Ovary (tissue), 9 donors: Measurements from ENCODE around the gene USP36. TPM values are rescaled to one million over a fixed set of nuclear protein-coding genes. Genes with fewer than 3 reads are reported as not detected.
"Not testable (repeated sequence)": the region's sequence is repeated elsewhere in the genome, so short reads cannot be mapped to it uniquely, and the experiment has no call there.

Source experiments
- DNase-seq, 5 donors: peaks; one replicate each; pipeline ENCODE4 v3.0.0-alpha.2; 2019 to 2020
- H3K27ac ChIP-seq, 2 donors: fragments of 200-600 bp; one replicate each; pipeline versions ENCODE4 v1.5.1 to v1.8.0; 2019 to 2022
- H3K27me3 ChIP-seq: fragments of 200-600 bp; one replicate; pipeline ENCODE4 v1.8.0; 2022
- H3K36me3 ChIP-seq: fragments of 200-600 bp; sonication (generic); one replicate; pipeline ENCODE4 v1.5.1; 2019
- H3K4me1 ChIP-seq: one replicate; pipeline ENCODE4 v1.8.1; 2013; ENCODE audit warnings: mild to moderate bottlenecking, moderate library complexity; ENCODE audit not compliant: insufficient read depth
- H3K4me3 ChIP-seq: fragments of 200-600 bp; sonication (generic); one replicate; pipeline ENCODE4 v1.5.1; 2017
- H3K9me3 ChIP-seq, 2 donors: fragments of 200-600 bp in 1 of 2; sonication (generic) in 1 of 2; one replicate each; pipeline versions ENCODE4 v1.5.1 to v1.8.1; 2013 to 2019; ENCODE audit warnings: mild to moderate bottlenecking in 1 of 2, moderate library complexity in 1 of 2
- EP300 ChIP-seq: sonication (generic); formaldehyde crosslinking; IDR thresholded peaks from one replicate; pipeline ENCODE4 v1.6.1; 2017; ENCODE audit warnings: antibody characterized with exemption
- POLR2A ChIP-seq: fragments of 450-650 bp; IDR thresholded peaks from one replicate; pipeline ENCODE4 v1.6.1; 2017; ENCODE audit warnings: antibody characterized with exemption, mild to moderate bottlenecking, moderate library complexity
- WGBS, 3 donors: extraction: QIAGEN DNeasy Blood & Tissue Kit in 1 of 3; methylation state at CpG; one replicate each; pipeline versions ENCODE4 v1.1.5 to v1.1.7; 2013 to 2017; 5-methylcytosine and 5-hydroxymethylcytosine counted together
- intact Hi-C, 4 donors: fragments of 100-400 bp; cut with DNase I; formaldehyde crosslinking; loops; one replicate each; pipeline versions ENCODE4 v1.11.0 to v1.15.1; 2022 to 2023
- polyA plus RNA-seq, 2 donors: library from polyadenylated mRNA; stranded (reverse); fragments of 200-250 nt in 1 of 2; fragments of 350-450 nt in 1 of 2; fragmentation: Illumina TruSeq in 1 of 2; extraction: RNeasy Lipid Tissue Mini Kit (QIAGEN cat#74804) in 1 of 2; gene quantifications; one replicate each; pipeline ENCODE4 v1.2.3, GENCODE V29; 2013 to 2014
- total RNA-seq, 7 donors: library from RNA; depleted of rRNA in 2 of 7; stranded (reverse); fragments of >200 nt in 2 of 7; fragmentation: NEBNext Ultra II Directional in 3 of 7; extraction: Animal tissue kit (Norgen Biotek cat#: 25700) in 3 of 7; gene quantifications; one replicate each; pipeline versions ENCODE4 v1.1.0 to v1.2.4, GENCODE V29; 2016 to 2023
- TF ChIP-seq, protein P1 (sequence below), 3 donors: fragments of 450-650 bp in 2 of 3; fragments of 200-600 bp in 1 of 3; IDR thresholded peaks; one replicate each; pipeline versions ENCODE4 v1.5.1 to v1.8.0; 2016 to 2022; ENCODE audit warnings: antibody characterized with exemption in 3 of 3, mild to moderate bottlenecking in 1 of 3
- donor health status: DM: no; HTN: no; CAD: no; lungs with moderate emphysema.
- donor health status: DM: no; HTN: no; CAD: no.
- donor health status: Bipolar disorder and iron deficiency.
- donor health status: DM: yes; HTN: yes; CAD: no.
- donor health status: DM: no; HTN: no; CAD: no.
- donor health status: DM: yes; HTN: yes; CAD: no.

USP36 gene
- total and polyA plus RNA-seq, 9 donors = 38.7 to 127 (median 67.4) TPM

DNA sequence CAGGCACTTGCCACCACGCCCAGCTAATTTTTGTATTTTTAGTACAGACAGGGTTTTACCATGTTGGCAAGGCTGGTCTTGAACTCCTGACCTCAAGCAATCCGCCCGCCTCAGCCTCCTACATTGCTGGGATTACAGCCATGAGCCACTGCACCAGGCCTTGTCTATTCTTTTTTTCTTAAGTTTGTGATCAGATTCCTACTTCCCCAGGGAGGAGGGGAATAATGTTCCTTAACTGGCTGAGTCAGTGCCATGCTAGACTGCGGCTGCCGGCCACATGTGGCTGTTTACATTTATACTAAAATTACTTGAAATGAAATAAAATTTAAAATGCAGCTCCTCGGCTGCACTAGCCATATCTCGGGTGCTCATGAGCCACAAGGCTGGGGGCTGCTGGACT lies 27.8 kb upstream of the USP36 start:
- 43 to 67% (median 55%) methylated on average over 7 of the region's 7 CpGs for WGBS, 3 donors
- H3K27ac ChIP-seq = no peak overlapping the region
- intact Hi-C loops = loop anchor here (2.0 to 10.0 kb wide), 3 partner anchors 66 to 104 kb away; no protein-coding TSS in a partner anchor
- DNase-seq = no peak
- H3K27me3 ChIP-seq = no peaks in the 10 kb centered on the region
- no peak overlapping the region for H3K4me3 ChIP-seq
- no peaks in the 10 kb centered on the region for H3K36me3 ChIP-seq
- TF ChIP-seq POLR2A (no peak), EP300 (no peak)
- TF ChIP-seq, protein P1, sequence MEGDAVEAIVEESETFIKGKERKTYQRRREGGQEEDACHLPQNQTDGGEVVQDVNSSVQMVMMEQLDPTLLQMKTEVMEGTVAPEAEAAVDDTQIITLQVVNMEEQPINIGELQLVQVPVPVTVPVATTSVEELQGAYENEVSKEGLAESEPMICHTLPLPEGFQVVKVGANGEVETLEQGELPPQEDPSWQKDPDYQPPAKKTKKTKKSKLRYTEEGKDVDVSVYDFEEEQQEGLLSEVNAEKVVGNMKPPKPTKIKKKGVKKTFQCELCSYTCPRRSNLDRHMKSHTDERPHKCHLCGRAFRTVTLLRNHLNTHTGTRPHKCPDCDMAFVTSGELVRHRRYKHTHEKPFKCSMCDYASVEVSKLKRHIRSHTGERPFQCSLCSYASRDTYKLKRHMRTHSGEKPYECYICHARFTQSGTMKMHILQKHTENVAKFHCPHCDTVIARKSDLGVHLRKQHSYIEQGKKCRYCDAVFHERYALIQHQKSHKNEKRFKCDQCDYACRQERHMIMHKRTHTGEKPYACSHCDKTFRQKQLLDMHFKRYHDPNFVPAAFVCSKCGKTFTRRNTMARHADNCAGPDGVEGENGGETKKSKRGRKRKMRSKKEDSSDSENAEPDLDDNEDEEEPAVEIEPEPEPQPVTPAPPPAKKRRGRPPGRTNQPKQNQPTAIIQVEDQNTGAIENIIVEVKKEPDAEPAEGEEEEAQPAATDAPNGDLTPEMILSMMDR (IDR thresholded peaks at IDR 0.05) = no peak
- peaks cover 6% of the 10 kb centered on the region for H3K4me1 ChIP-seq
- H3K9me3 ChIP-seq = no peaks in the 10 kb centered on the region

DNA sequence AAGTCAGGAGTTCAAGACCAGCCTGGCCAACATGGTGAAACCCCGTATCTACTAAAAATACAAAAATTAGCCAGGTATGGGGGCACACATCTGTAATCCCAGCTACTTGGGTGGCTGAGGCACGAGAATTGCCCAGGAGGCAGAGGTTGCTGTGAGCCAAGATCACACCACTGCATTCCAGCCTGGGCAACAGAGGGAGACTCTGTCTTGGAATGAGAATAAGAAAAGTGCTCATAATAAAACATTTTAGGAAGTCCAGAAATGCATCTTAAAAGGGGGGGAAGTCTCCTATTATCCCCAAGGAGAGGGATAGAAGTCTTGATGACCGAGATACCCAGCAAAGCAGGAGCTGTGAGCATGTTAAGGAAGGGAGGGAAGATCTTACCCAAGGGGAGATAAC lies 26.4 kb upstream of the USP36 start:
- not testable (repeated sequence) for H3K27me3 ChIP-seq, H3K36me3 ChIP-seq, H3K27ac ChIP-seq, DNase-seq, H3K4me1 ChIP-seq, H3K9me3 ChIP-seq, H3K4me3 ChIP-seq
- WGBS, 3 donors = 67 to 77% (median 74%) methylated on average over 3 of the region's 3 CpGs
- intact Hi-C loops = loop anchor here in 3 of 4 donors (5.0 to 10.0 kb wide), 2 partner anchors 68 to 105 kb away; no protein-coding TSS in a partner anchor

DNA sequence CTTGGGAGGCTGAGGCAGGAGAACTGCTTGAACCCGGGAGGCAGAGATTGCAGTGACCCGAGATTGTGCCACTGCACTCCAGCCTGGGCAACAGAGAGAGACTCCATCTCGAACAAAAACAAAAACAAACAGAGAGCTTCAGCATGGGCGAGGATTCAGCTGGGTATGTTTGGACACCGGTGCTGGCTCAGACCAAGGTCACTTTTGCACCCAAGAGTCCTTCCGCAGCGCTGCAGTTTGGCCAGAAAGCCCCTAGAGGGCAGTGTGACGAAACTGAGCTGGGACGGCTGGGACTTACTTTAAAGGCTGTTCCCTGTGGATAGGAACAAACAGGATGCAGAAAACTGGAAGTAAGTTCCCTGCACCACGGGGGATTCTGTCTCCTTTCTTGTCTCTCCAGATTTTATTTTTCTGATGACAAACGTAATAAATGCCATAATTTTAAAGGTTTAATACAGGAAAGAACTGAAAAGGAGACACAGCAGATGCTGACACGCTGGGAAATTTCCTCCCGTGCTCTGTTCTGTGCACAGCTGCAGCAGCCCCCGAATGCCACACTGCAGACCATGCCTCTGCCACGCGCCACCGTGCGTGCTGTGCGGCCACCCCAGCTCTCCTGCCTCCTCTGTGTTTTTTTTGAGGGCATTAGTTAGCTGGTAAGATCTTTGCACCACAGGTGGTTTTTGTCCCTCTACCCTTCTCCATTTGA lies 25.2 kb upstream of the USP36 start:
- intact Hi-C loops = loop anchor here in 3 of 4 donors (2.0 to 10.0 kb wide), 3 partner anchors 69 to 106 kb away; no protein-coding TSS in a partner anchor
- Histone ChIP-seq H3K4me3 (no peak overlapping the region), H3K9me3 (no peaks in the 10 kb centered on the region), H3K27ac (peak overlapping the region in 1 of 2 donors; percentile 18), H3K36me3 (no peaks in the 10 kb centered on the region), H3K4me1 (peaks cover 9% of the 10 kb centered on the region), H3K27me3 (no peaks in the 10 kb centered on the region)
- no peak for TF ChIP-seq EP300
- TF ChIP-seq, protein P1 (IDR thresholded peaks at IDR 0.05) = peak; percentile 81 to 89 (median 88)
- no peak for TF ChIP-seq POLR2A
- peak; percentile 82 to 92 (median 91) for DNase-seq
- 9 to 19% (median 13%) methylated on average over 19 of the region's 19 CpGs for WGBS, 3 donors

DNA sequence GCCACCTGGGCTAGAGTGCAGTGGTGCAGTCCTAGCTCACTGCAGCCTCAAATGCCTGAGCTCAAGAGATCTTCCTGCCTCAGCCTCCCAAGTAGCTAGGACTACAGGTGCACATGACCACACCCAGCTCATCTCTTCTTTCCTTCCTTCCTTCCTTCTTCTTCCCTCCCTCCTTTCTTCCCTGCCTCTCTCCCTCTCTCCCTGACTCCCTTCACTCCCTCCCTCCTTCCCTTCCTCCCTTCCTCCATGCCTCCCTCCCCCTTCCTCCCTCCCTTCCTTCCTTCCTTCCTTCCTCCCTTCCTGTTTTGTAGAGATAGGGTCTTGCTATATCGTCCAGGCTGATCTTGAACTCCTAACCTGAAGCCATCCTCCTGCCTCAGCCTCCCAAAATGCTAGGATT lies 23.5 kb upstream of the USP36 start:
- intact Hi-C loops = loop anchor here in 2 of 4 donors (2.0 to 10.0 kb wide), 3 partner anchors 33 to 107 kb away; no protein-coding TSS in a partner anchor
- Histone ChIP-seq H3K4me1 (peaks cover 9% of the 10 kb centered on the region), H3K27ac (no peak overlapping the region), H3K4me3 (no peak overlapping the region), H3K36me3 (no peaks in the 10 kb centered on the region), H3K27me3 (no peaks in the 10 kb centered on the region), H3K9me3 (no peaks in the 10 kb centered on the region)
- DNase-seq = no peak
- WGBS, 3 donors = 43 to 72% (median 57%) methylated on average over 1 of the region's 1 CpG
- TF ChIP-seq, protein P1 (IDR thresholded peaks at IDR 0.05) = no peak
- TF ChIP-seq POLR2A (no peak), EP300 (no peak)
